ENCODE data around the gene OR2T35.

Gene OR2T35

GRCh38 chr1:248625166-248625565, 19.9 kb downstream of the OR2T35 start:
- no peak for DNase-seq

DNA sequence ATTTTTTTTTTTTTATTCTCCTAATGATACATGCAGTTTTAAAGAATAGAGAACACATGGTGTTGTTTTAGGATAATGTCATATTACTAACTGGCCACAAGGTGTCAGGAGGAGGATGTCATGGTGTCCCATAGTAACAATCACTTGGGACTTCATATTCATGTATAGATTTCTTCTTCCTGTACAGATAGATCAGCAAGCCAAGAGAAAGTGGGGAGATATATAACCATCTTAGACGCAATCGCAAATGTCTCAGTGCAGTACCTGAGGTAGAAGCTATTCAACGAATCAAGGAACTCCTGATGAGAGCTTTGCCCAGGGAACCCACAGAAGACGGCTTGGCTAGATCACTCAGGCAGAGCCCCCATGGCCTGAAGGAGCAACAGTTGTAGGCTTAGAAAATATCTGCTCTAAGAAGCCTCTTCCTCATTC, 22.5 kb downstream of the OR2T35 start:
- no peak for DNase-seq

DNA sequence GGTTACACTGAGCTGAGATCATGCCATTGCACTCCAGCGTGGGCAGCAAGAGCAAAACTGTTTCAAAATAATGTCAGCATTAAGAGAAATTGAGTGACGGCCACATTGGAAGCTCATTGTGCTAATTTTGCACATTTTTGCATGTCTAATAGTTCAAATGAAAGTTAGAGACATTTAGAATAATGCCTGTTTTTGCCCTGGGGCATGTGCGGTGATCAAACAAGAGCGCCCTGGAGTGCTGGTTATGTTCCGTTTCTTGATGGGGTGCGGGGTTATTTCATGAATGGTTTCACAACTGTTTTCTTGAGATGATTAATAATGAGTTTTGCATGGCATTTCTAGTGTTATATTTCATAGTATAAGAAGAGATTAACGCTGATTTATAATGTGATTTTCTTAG, 23.3 kb downstream of the OR2T35 start:
- no peak for DNase-seq

DNA sequence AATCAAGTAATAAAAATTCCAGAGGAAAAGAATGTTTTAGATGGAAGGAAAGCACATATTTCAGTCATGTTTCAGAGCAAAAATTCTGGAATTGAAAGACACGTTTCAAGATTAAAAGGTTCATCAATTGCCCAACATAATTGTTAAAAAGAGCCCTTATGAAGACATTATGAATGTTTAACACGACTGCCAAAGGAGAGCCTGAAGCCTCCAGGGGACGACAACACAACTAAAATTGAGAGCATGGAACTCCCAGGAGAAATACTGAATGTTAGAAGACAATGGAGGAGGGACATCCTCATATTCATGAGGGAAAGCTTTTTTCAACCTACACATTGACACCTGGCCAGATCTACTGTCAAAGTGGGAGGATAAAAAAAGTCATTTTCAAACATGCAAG, 26.2 kb downstream of the OR2T35 start:
- DNase-seq, result peak; percentile 10

DNA sequence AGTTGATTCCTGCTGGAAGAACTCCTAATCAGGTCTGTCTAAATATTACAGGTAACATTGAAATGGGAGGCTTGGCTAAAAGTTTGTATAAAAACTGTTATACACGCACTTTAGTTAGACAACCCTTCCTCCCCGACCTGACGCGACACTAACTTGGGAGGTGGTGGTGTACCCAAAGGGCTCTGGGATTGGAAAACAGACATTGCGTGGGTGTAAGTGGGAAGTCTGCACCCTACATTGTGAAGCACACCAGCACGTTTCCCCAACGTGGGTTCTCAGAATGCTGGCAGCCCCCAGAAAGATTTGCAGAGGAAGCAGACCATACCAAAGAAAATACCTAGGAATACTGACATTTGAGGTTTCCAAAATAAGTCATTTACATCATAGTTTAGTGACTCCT, 27.0 kb downstream of the OR2T35 start:
- DNase-seq, result no peak

GRCh38 chr1:248613742-248614141, 31.3 kb downstream of the OR2T35 start:
- DNase-seq, result no peak

- no peak for DNase-seq
These were observed 33.1 kb downstream of the OR2T35 start for GRCh38 chr1:248611883-248612414.

GRCh38 chr1:248610301-248610700, 34.8 kb downstream of the OR2T35 start:
- DNase-seq, result no peak

- no peak for DNase-seq
These were observed 45.7 kb downstream of the OR2T35 start for GRCh38 chr1:248599396-248599795.

DNA sequence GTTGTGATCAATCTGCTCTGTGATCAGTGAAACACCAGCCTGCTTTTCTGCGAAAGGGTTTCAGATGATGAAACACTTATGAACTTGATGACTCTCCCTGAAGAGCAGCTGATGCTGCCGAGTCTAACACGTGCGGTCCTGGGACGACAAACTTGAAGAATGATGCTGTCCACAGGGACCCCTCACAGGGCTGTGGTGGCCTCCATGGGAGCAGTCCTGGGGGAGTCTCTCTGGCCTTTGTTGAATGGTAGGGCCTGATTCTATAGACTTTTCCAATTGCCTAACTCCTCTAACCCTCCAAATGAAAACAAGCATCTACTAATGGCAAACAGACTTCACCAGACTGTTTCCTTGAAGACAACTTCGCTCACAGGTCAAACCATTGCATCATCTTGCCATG, 47.5 kb downstream of the OR2T35 start, which contains the start of gene OR2T10:
OR2T10 (minus strand) TSS at position 112 of the 400 bp plus-strand sequence. CDS start 3,932 bp downstream, outside the sequence.
- DNase-seq, result no peak

GRCh38 chr1:248596615-248597014, 48.5 kb downstream of the OR2T35 start:
- DNase-seq, result no peak

- no peak for DNase-seq
These were observed 51.9 kb downstream of the OR2T35 start for GRCh38 chr1:248593226-248593625.

GRCh38 chr1:248592655-248593054, 52.4 kb downstream of the OR2T35 start:
- no peak for DNase-seq

DNA sequence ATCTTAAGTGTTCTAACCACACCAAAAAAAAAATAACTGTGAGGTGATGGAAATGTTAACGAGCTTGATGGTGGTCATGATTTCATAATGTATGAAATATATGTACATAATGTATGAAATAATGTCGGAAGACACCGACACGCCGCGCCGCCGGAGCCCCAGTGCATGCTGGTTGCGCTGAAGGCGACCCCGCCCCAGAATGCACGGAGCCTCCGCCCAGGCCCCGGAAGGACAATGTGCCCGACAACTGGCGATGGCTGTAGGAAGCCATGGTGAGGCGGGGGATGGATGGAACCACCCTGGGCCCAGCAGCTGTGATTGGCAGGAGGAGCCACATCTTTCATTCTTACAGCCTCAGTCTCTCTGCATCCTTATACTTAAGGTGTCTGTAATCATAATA, 55.0 kb downstream of the OR2T35 start:
- DNase-seq, result no peak

DNA sequence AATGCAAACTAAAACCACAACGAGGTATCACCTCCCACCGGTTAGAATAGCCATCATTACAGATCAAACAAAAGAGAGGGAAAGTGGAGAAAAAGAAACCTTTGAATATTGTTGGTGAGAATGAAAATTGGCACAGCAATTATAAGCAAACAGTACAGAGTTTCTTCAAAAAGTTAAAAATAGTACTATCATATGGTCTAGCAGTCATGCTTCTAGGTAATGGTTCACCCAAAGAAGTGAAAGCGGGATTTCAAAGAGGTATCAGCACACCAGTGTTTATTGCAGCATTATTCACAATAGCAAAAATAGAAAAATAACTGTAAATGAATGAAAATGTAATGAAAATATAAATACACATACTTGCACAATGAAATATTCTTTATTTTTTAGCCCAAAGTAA, 55.7 kb downstream of the OR2T35 start:
- DNase-seq, result no peak
